HG03460 (cell line): ENCODE measurements around the gene INIP.
"Not testable (repeated sequence)": the region's sequence is repeated elsewhere in the genome, so short reads cannot be mapped to it uniquely, and the experiment has no call there.

Source experiments
- ATAC-seq: cut with Tn5 transposase; IDR thresholded peaks from one replicate; pipeline ENCODE4 v1.9.1; 2021; ENCODE audit not compliant: unreplicated experiment

The INIP gene

DNA sequence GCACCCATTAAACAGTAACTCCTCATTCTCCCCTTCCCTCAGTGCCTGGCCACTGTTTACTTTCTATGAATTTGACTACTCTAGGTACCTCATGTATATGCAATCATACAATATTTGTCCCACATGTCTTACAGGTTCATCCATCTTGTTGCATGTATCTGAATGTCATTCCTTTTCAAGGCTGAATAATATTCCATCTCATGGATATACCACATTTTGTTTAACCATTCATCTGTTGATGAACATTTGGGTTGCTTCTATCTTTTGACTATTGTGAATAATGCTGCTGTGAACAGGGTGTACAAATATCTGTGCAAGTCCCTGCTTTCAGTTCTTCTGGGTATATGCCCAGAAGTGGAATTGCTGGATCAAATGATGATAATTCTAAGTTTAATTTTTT is 40.9 kb downstream of the INIP start:
- ATAC-seq = no peak

DNA sequence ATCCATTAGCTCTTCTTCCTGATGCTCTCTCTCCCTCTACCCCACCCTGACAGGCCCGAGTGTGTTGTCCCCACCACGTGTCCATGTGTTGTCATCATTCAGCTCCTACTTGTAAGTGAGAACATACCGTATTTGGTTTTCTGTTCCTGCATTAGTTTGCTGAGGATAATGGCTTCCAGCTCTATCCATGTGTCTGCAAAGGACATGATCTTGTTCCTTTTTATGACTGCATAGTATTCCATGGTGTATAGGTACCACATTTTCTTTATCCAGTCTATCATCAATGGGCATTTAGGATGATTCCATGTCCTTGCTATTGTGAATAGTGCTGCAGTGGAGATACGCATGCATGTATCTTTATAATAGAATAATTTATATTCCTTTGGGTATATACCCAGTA is 44.7 kb downstream of the INIP start:
- not testable (repeated sequence) for ATAC-seq

DNA sequence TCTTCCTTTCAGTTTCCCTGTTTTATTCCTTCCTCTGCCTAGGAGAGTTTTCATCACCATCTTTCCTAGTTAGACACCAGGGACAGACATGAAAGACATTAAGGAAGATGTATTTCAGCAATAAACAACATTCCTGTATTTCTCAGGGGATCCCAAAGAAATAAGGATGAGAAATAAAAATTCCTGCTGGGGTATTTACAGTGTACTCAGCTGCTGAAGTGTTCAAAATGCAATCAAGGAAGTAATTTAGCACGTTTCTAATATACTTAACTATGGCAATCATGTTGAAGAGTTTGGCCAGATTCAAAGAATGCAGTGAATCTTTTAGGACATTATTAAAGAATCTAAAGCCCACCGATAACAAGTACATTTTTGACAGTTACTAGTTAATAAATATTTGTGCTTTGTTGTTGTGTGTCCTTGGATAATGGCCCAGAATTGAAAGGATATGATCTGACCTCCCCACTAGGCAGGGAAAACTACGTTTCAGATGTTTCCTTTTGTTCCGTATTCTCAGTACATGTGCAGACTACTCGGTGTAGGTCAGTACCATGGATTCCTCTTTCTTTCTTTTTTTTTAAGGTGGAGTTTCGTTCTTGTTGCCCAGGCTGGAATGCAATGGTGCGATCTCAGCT is 46.8 kb downstream of the INIP start:
- ATAC-seq = no peak

- ATAC-seq = no peak
Observed at GRCh38 chr9:112669326-112669725, 48.6 kb downstream of the INIP start.

GRCh38 chr9:112665347-112665746 is 52.6 kb downstream of the INIP start:
- no peak for ATAC-seq

DNA sequence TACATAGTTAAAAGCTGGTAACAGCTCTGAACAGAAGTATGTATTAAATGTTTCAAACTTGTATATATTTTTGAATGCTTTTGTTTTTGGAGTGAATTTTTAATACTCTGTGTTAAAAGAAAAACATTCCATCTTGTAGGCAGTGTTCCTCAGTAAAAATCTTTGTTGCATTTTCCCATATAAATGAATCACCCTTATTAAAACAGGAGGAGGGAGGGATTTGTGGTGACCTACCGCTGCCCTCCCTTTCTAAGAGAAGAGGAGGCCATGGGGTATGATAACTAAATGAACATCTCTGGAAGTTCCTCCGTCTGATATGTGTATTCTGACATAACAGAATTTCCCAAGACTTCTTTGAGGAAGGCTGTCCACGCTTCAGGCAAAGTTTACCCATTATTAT is 53.4 kb downstream of the INIP start:
- ATAC-seq = no peak

DNA sequence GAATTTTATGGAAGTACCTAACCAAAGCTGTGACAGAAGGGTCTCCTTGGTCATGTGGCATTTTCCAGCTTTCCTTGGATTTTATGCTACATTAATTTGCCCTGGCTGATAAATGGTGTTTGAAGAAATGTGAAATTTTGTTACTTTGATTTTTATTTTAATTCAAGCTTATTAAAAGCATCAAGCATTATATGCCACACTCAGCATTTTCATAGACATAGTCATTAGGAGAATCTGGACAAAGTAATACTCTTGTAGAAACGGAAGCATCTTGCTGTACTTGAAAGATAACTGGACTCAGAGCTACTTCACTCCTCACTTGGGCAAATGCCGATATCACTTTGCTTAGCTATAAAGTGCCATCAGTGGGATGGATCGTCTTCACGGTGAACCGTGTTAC is 54.2 kb downstream of the INIP start:
- no peak for ATAC-seq

GRCh38 chr9:112659906-112660305 is 58.0 kb downstream of the INIP start:
- no peak for ATAC-seq

- ATAC-seq = no peak
Observed at GRCh38 chr9:112655668-112656067, 62.2 kb downstream of the INIP start.

DNA sequence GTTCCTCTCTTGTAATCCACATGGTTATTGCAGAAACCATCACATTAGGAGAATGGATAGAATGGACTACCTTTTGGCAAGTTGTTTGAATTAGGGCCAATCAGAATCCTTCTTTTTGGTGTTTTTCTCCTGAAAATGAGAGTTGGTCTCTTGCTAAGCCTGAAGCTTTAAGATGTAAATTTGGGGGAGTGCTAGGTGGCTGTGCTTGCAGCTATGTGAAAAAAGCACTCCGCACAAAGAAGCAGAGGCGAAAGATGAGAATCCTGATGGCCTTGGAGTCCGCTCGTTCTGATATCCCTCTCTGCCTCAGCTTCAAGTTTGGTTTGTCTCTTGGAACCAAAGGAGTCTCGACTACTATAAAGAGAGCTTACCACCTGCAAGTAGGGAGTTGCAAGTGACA is 63.6 kb downstream of the INIP start:
- ATAC-seq = no peak

GRCh38 chr9:112648624-112649023 is 69.3 kb downstream of the INIP start:
- ATAC-seq = no peak

GRCh38 chr9:112647596-112647995 is 70.3 kb downstream of the INIP start:
- no peak for ATAC-seq

GRCh38 chr9:112642126-112642525 is 75.8 kb downstream of the INIP start:
- ATAC-seq = no peak

DNA sequence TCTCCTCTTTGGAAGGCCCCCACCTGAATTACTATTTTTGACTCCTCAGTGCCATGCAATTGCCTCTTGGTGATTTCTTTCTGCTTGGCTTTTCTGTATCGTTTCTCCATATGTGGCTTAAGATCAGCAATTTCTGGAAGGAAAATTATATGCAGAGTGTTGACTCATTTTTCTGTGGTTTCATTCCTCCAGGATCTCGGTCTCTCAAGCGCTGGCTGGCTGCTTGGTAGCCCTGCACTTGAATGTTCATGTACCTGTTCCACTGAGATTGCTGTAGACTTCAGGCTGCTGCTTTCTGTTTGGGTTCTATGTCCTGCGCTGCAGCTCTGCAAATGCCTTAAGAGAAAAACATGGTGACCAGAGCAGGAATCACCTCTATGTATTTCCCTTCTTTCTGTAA is 77.6 kb downstream of the INIP start:
- ATAC-seq = no peak
